ENCODE measurements around the gene AMBP. TPM values are rescaled to one million over a fixed set of nuclear protein-coding genes. Genes with fewer than 3 reads are reported as not detected.

Gene AMBP
- total RNA-seq, 1 donor from 2014 or later = not detected

DNA sequence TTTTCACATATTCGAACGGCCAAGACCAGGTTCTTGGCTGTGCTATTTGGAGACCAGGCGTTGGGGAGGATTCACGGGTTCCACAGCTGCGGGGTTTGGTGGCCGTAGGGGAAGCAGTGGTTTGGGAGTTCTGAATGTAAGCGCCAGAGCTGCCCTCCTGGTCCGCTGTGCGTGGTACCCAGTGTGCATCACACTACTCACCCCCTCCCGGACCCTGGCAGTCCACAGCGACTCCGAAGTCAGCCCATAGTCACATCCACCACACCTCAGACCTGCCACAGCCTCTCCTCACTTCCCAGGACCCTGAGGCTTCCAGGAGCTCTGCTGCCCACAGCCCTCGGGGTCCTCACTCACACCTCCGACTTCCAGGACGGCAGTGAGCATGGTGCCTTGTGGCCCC is 26.8 kb downstream of the AMBP start:
- no peaks in the 10 kb centered on the region for H3K4me1 Mint-ChIP-seq (ENCODE audit: low read depth)
- no peak overlapping the region for H3K27ac Mint-ChIP-seq (ENCODE audit: unreplicated experiment)
- H3K4me3 Mint-ChIP-seq (ENCODE audit: unreplicated experiment) = no peak overlapping the region
- DNase-seq (ENCODE audit: low spot score) = no peak
- H3K36me3 Mint-ChIP-seq (ENCODE audit: low read depth) = peaks cover 31% of the 10 kb centered on the region
- H3K27me3 Mint-ChIP-seq (ENCODE audit: low read depth) = no peaks in the 10 kb centered on the region
- TF ChIP-seq, protein P1, sequence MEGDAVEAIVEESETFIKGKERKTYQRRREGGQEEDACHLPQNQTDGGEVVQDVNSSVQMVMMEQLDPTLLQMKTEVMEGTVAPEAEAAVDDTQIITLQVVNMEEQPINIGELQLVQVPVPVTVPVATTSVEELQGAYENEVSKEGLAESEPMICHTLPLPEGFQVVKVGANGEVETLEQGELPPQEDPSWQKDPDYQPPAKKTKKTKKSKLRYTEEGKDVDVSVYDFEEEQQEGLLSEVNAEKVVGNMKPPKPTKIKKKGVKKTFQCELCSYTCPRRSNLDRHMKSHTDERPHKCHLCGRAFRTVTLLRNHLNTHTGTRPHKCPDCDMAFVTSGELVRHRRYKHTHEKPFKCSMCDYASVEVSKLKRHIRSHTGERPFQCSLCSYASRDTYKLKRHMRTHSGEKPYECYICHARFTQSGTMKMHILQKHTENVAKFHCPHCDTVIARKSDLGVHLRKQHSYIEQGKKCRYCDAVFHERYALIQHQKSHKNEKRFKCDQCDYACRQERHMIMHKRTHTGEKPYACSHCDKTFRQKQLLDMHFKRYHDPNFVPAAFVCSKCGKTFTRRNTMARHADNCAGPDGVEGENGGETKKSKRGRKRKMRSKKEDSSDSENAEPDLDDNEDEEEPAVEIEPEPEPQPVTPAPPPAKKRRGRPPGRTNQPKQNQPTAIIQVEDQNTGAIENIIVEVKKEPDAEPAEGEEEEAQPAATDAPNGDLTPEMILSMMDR (IDR thresholded peaks at IDR 0.05) = no peak
- H3K9me3 Mint-ChIP-seq (ENCODE audit: low read depth) = no peaks in the 10 kb centered on the region

DNA sequence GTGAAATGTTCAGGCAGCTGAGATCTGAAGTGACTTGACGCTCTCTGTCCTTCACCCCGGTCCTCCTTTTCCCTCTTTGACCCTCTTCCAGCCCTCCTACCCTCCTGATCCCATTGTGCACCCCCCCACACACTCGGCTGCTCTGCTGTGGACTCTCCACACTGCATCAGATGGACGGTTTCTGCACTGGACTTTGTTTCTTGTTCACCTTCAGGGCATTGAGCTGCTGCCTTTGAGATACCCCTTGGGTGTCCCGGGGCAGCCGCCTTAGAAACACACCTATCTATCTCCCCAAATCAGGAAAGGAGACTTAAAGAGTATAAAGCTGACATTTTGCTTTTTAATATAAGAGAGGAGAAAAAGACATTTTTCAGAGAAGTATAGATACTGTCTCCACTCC is 27.5 kb downstream of the AMBP start:
- Mint-ChIP-seq H3K4me3 (ENCODE audit: unreplicated experiment) (no peak overlapping the region), H3K27ac (ENCODE audit: unreplicated experiment) (no peak overlapping the region), H3K9me3 (ENCODE audit: low read depth) (no peaks in the 10 kb centered on the region), H3K27me3 (ENCODE audit: low read depth) (no peaks in the 10 kb centered on the region), H3K4me1 (ENCODE audit: low read depth) (no peaks in the 10 kb centered on the region), H3K36me3 (ENCODE audit: low read depth) (peaks cover 34% of the 10 kb centered on the region)
- no peak for DNase-seq (ENCODE audit: low spot score)
- TF ChIP-seq, protein P1 (IDR thresholded peaks at IDR 0.05) = no peak

DNA sequence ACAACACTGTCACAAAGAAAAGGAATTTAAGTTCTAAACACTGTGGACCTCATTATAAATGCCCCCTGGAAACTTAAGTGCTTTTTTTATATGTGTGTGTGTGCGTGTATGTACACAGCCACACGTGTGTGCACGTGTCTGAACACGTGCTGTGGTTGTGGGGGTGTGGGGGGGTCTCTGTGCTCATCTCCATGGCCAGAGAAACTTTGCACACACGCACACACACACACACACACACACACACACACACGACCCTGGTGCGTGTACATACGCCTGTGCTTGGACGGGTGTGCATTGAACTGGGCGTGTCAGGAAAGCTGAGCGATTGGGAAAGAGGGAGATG is 27.9 kb downstream of the AMBP start:
- peaks cover 3% of the 10 kb centered on the region for H3K9me3 Mint-ChIP-seq (ENCODE audit: low read depth)
- TF ChIP-seq, protein P1 (IDR thresholded peaks at IDR 0.05) = no peak
- H3K27ac Mint-ChIP-seq (ENCODE audit: unreplicated experiment) = no peak overlapping the region
- H3K27me3 Mint-ChIP-seq (ENCODE audit: low read depth) = no peaks in the 10 kb centered on the region
- peaks cover 34% of the 10 kb centered on the region for H3K36me3 Mint-ChIP-seq (ENCODE audit: low read depth)
- no peak overlapping the region for H3K4me3 Mint-ChIP-seq (ENCODE audit: unreplicated experiment)
- no peak for DNase-seq (ENCODE audit: low spot score)
- no peaks in the 10 kb centered on the region for H3K4me1 Mint-ChIP-seq (ENCODE audit: low read depth)

DNA sequence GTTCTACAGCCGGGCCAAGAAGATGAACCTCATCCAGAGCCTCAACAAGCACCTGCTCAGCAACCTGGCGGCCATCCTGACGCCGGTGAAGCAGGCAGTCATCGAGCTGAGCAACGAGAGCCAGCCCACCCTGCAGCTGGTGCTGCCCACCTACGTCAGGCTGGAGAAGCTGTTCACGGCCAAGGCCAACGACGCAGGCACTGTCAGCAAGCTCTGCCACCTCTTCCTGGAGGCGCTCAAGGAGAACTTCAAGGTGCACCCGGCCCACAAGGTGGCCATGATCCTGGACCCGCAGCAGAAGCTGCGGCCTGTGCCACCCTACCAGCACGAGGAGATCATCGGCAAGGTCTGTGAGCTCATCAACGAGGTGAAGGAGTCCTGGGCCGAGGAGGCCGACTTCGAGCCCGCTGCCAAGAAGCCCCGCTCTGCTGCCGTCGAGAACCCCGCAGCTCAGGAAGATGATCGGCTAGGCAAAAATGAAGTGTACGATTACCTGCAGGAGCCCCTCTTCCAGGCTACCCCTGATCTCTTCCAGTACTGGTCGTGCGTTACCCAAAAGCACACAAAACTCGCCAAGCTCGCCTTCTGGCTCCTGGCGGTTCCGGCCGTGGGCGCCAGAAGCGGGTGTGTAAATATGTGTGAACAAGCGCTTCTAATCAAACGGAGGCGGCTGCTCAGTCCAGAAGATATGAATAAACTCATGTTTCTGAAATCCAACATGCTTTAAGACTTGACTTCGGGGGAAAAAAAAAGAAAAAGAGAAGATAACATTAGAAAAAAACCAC is 28.5 kb downstream of the AMBP start:
- TF ChIP-seq, protein P1 (IDR thresholded peaks at IDR 0.05) = no peak
- Mint-ChIP-seq H3K27me3 (ENCODE audit: low read depth) (no peaks in the 10 kb centered on the region), H3K4me3 (ENCODE audit: unreplicated experiment) (no peak overlapping the region), H3K9me3 (ENCODE audit: low read depth) (peaks cover 3% of the 10 kb centered on the region), H3K4me1 (ENCODE audit: low read depth) (no peaks in the 10 kb centered on the region), H3K27ac (ENCODE audit: unreplicated experiment) (peak overlapping the region; percentile 5), H3K36me3 (ENCODE audit: low read depth) (peaks cover 36% of the 10 kb centered on the region)
- no peak for DNase-seq (ENCODE audit: low spot score)

GRCh38 chr9:114048533-114049415 is 29.3 kb downstream of the AMBP start:
- DNase-seq (ENCODE audit: low spot score) = no peak
- no peaks in the 10 kb centered on the region for H3K27me3 Mint-ChIP-seq (ENCODE audit: low read depth)
- no peak overlapping the region for H3K27ac Mint-ChIP-seq (ENCODE audit: unreplicated experiment)
- TF ChIP-seq, protein P1 (IDR thresholded peaks at IDR 0.05) = no peak
- H3K4me3 Mint-ChIP-seq (ENCODE audit: unreplicated experiment) = no peak overlapping the region
- H3K9me3 Mint-ChIP-seq (ENCODE audit: low read depth) = peaks cover 4% of the 10 kb centered on the region
- no peaks in the 10 kb centered on the region for H3K4me1 Mint-ChIP-seq (ENCODE audit: low read depth)
- peaks cover 41% of the 10 kb centered on the region for H3K36me3 Mint-ChIP-seq (ENCODE audit: low read depth)
